Stimulated activated CD8-positive, alpha-beta memory T cell treated with anti-CD3 and anti-CD28 coated beads, Interleukin-15, amount 100 ng/mL, for 24 hours (primary cell): ENCODE results near the gene SLC1A7.

Experiments used
- DNase-seq: peaks from one replicate; pipeline ENCODE4 v3.0.0-alpha.2; 2020; ENCODE audit warnings: low read depth

Gene SLC1A7

DNA sequence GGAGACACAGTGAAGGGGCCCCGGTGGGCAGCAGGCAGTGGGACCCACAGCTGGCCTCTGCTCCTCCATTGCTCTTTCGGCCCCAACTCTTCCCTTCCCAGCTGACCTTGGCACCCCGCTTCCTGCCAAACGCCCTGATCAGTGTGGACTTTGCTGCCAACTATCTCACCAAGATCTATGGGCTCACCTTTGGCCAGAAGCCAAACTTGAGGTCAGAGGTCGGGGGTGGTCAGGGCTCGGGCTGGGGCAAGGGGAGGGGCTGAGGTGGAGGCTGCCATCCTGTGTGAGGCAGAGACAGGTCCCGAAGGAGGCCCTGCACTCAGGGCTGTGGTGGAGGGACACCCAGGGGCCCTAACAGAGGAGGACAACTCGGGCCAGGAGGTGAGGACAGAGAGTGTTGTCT lies 66.7 kb downstream of the SLC1A7 start:
- DNase-seq: no peak

DNA sequence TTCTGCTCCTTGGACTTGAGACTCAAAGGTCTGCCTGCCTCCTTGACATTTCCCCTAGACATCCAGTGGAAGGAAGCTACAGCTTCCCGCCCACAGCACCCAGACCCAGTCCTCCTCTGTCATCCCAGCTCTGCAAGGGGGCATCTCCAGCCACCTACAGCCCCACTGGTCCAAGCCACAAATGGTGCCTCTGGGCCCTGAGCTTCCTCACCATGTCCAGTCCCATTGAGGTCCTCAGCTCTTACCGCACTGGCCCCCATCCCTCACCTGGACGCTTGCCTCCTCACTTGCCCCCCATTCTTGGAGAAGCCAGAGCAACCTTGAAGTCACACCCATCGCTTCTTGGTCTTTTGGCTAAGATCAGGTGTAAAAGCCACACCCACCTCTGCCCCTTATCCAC lies 67.2 kb downstream of the SLC1A7 start:
- DNase-seq: no peak

- DNase-seq: no peak
Observed at GRCh38 chr1:53074313-53075154, 67.9 kb downstream of the SLC1A7 start.

- no peak for DNase-seq
Observed at GRCh38 chr1:53073868-53074311, 68.5 kb downstream of the SLC1A7 start.

DNA sequence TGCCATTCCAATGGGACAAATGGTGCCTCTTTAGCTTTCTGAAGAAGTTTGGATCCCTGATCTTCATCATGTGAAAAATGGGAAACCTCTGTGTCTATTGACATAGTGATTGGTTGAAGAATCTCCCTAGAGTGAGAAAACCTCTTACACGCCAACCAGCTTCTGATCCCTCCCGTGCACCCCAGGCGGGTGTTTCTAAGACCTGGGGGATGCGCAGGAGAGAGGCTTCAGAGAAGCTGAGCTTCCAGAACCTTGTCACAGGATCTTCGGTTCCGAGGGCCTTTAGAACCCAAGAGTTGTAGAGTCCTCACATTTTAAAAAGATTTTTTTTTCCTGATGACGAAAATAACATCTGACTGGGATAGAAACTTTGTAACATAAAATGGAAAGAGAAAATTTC lies 69.2 kb downstream of the SLC1A7 start:
- no peak for DNase-seq

DNA sequence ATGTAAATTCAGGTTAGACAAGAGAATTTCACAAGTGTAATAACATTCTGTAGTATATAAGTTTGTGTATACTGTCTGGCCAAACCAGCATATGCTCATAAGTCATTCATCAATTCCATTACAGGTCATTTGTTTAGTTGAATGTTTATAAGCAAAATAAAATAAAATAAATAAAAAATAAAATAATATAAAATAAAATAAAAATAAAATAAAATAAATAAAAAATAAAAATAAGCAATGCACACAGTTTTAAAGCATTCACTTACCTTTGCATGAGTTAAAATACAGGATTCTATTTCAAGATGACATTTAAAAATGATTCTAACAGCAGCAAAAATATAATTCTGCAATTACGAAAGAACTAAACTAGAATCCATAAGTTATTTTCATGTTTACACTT lies 70.5 kb downstream of the SLC1A7 start:
- no peak for DNase-seq

- no peak for DNase-seq
Observed at GRCh38 chr1:53071167-53071865, 71.1 kb downstream of the SLC1A7 start.

DNA sequence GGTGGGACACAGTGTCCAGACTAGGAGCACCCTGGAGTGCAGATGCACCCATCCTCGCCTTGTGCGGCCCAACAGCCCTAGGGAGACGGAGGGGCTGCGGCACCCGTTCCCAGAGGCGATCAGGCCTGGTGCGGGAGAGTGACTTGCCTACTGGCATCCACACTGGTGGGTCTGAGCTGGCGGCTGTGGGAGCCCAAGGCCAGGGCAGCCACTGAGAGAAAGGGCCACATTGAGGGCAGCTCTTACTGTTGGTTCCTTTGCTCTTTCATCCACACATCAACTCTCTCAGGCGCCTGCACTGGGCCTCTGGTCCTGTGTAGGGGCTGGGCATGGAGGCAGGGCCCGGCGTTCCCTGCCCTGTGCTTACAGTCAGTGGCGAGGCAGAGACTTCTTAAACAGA lies 71.8 kb downstream of the SLC1A7 start:
- DNase-seq: no peak

DNA sequence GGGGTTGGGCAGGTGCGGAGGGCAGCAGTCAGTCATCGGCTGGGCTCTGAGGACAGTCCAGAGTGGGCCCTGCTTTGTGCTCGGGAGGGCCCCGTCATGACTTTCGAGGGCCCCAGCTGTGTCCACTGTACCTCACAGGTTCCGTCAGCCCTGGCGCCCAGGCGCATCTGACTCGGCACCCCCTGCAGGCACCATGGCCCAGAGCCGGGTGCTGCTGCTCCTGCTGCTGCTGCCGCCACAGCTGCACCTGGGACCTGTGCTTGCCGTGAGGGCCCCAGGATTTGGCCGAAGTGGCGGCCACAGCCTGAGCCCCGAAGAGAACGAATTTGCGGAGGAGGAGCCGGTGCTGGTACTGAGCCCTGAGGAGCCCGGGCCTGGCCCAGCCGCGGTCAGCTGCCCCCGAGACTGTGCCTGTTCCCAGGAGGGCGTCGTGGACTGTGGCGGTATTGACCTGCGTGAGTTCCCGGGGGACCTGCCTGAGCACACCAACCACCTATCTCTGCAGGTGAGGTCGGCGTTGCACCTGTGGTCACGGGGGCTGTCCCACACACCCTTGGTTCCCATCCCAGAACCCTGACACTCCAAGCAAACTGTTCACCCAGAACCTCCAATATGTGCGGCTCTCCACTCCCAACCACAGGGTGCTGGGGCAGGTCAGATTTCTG lies 72.6 kb downstream of the SLC1A7 start:
- DNase-seq: no peak

DNA sequence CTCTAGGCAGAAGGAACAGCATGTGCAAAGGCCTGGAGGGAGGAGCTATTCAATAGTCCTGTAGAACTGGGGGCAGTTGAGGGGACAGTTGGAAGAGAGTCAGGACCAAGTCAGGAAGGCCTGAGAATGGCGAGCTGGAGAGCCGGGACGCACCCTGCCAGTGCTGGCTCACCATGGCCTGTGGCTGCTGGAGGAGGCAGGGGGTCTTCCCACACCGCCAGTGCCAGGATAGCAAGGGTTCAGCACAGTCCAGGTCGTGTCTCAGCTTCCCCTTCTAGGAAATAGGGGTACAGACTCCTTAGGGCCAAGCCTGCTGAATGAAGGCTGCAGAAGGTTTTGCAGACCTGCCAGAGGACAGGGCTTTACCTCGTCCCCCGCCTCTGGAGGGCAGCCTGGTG lies 73.2 kb downstream of the SLC1A7 start:
- DNase-seq: no peak

DNA sequence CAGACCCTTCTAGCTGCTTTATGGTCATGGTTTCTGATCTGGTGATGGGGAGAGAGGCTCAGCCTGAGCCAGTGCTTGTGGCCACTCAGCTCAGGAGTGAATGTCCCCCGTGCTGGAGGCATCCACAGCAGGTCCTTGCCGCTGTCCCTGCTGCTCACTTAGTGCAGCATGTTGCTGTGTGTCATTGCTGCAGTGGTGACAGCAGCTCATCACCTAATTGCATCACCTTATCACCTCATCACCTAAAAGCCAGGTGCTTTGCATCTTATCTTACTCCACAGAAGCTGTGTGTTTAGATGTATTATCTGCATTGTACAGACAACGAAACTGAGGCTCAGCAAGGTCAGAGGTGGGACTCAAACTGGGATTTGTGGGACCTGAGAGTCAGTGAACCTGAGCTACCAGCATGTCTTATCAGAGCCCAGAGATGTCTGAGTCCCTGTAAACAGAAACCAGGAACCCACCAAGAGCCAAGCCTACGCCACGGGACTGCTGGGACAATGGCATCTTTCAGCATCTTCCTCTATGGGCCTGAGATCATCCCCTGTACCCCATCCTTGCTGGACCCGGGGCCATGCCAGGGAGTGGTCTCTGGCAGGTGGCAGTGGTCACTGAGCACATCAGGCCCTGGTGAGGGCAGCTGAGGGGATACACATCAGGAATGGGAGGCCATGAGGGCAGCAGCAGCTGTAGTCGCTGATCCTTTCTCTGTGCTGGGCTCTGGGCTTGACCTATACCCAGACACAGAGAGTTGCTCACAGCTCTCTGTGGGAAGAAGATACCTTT lies 73.9 kb downstream of the SLC1A7 start:
- DNase-seq: no peak

DNA sequence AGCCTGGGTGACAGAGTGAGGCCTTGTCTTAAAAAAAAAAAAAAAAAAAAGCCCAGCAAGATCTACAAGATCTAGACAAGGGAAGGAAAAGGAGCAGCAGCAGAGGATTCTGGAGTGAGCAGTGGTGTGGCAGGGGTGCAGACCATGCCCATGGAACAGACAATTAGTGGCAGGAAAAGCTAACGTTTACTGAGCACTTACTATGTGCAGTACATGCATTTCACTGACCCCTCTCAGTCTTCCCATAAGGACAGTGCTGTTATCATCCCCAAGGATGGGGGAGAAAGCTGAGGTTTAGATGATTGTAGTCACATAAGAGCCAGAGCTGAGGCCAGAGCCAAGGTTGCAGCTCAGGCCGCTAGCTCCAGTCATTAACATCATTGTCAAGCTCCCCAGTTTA lies 74.6 kb downstream of the SLC1A7 start:
- DNase-seq: no peak

GRCh38 chr1:53066891-53067738 lies 75.3 kb downstream of the SLC1A7 start:
- DNase-seq: no peak

- no peak for DNase-seq
Observed at GRCh38 chr1:53066488-53066887, 76.0 kb downstream of the SLC1A7 start.

GRCh38 chr1:53065391-53065790 lies 77.0 kb downstream of the SLC1A7 start:
- DNase-seq: no peak

DNA sequence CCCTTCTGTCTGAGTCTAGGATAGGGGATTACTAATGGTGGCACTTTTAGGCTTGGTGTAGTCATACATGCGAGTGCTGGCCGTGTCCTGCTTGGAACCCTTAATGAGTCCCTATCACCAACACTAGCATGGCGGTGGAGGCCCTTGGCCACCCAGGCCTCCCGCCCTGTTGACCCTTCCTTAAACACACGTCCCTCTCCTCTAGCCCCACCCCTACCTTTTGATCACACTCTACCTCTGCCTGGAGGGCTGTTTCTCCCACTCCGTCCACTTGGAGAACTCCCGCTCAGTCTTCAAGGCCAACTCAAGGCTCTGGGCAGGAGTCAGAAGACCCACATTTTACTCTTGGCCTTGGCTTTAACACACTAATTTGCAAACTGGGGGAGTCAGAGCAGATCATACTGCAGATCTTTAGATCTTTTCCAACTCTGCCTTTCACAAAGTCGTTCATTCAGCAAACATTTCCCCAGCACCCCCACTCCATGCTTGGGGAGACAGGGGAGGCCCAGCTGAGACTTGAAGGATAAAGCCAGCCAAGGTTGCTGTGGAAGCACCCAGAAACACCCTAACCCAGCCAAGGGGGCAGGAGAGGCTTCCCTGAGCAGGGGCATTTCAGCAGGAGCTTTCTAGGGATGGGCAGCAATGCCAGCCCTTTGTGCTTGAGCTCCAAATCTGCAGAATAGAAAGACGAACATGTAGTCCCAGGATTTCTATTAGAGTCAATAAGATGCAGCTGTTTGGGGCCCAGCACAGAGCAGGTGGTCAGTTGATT lies 78.5 kb downstream of the SLC1A7 start:
- no peak for DNase-seq

GRCh38 chr1:53062708-53063591 lies 79.5 kb downstream of the SLC1A7 start:
- no peak for DNase-seq

GRCh38 chr1:53061859-53062707 lies 80.4 kb downstream of the SLC1A7 start, which contains the start of gene PODN:
PODN (plus strand) TSS chr1:53062213; CDS start chr1:53069856, 7,643 bp downstream.
- no peak for DNase-seq
